Left cardiac atrium (tissue), 4 donors: Measurements from ENCODE around the gene DDX55. TPM values are rescaled to one million over a fixed set of nuclear protein-coding genes. Genes with fewer than 3 reads are reported as not detected.
"Not testable (repeated sequence)": the region's sequence is repeated elsewhere in the genome, so short reads cannot be mapped to it uniquely, and the experiment has no call there.

Experiments used
- ATAC-seq, 2 donors: fragments of 200-7000 bp; cut with Tn5 transposase; one replicate each; pipeline ENCODE4 v1.9.1; 2020; ENCODE audit warnings: mild to moderate bottlenecking in 2 of 2, moderate library complexity in 2 of 2
- DNase-seq: peaks from one replicate; pipeline ENCODE4 v3.0.0-alpha.2; 2020
- intact Hi-C, 2 donors: fragments of 100-400 bp; cut with DNase I; formaldehyde crosslinking; loops; one replicate each; pipeline versions ENCODE4 v1.14.1 to v1.15.1; 2022 to 2023
- total RNA-seq, 2 donors: library from RNA; stranded (reverse); fragmentation: NEBNext Ultra II Directional; extraction: Animal tissue kit (Norgen Biotek cat#: 25700); gene quantifications; one replicate each; pipeline ENCODE4 v1.2.1, GENCODE V29; 2021
- donor health status: DM: no; HTN: yes; CAD: no.
- donor health status: DM: no; HTN: yes; CAD: no; lungs with severe emphysema.
- donor health status: DM: yes; HTN: yes; CAD: no.
- donor health status: Dilated cardiomyopathy.

The DDX55 gene
- total RNA-seq, 2 donors from 2014 or later, result 8.1 to 8.5 TPM

GRCh38 chr12:123603495-123603894 is 1.6 kb downstream of the DDX55 start:
- intact Hi-C loops, ATAC-seq: not testable (repeated sequence)

GRCh38 chr12:123607756-123608155 is 5.9 kb downstream of the DDX55 start:
- DNase-seq, result no peak
- no peak for ATAC-seq
- intact Hi-C loops, result no loop called here

More at GRCh38 chr12:123603495-123603894, 1.6 kb downstream of the DDX55 start:
- DNase-seq, result not testable (repeated sequence)

- intact Hi-C loops, result no loop called here
Observed at GRCh38 chr12:123608182-123608581, 6.3 kb downstream of the DDX55 start.

GRCh38 chr12:123614110-123614509 is 12.2 kb downstream of the DDX55 start:
- intact Hi-C loops, result no loop called here
- no peak for ATAC-seq
- no peak for DNase-seq

More at GRCh38 chr12:123608182-123608581, 6.3 kb downstream of the DDX55 start:
- no peak for ATAC-seq
- DNase-seq, result no peak

- ATAC-seq (peak; percentile 70 to 73), DNase-seq (peak; percentile 42)
Observed at GRCh38 chr12:123614531-123614930, 12.6 kb downstream of the DDX55 start.

GRCh38 chr12:123617144-123617543 is 15.2 kb downstream of the DDX55 start:
- intact Hi-C loops, result no loop called here
- no peak for DNase-seq
- no peak for ATAC-seq

More at GRCh38 chr12:123614531-123614930, 12.6 kb downstream of the DDX55 start:
- intact Hi-C loops, result no loop called here

- DNase-seq, result no peak
- intact Hi-C loops, result no loop called here
- no peak for ATAC-seq
Observed at GRCh38 chr12:123617580-123617979, 15.7 kb downstream of the DDX55 start.

GRCh38 chr12:123621101-123621500 is 19.2 kb downstream of the DDX55 start:
- ATAC-seq (no peak), DNase-seq (no peak)
- intact Hi-C loops, result no loop called here

- DNase-seq, result no peak
- intact Hi-C loops, result no loop called here
- no peak for ATAC-seq
Observed at GRCh38 chr12:123621619-123622530, 20.0 kb downstream of the DDX55 start.

- intact Hi-C loops, result no loop called here
- DNase-seq (peak; percentile 97), ATAC-seq (peak; percentile 99 to 100)
Observed at GRCh38 chr12:123633379-123634141, 31.7 kb downstream of the DDX55 start, which contains the start of the genes EIF2B1 and GTF2H3. Gene EIF2B1, minus strand, starts transcription at chr12:123633686. Its CDS starts 129 bp downstream, at chr12:123633557. Gene GTF2H3, plus strand, starts transcription at chr12:123633829. Its CDS starts 31 bp downstream, at chr12:123633860.

GRCh38 chr12:123634142-123634561 is 32.3 kb downstream of the DDX55 start:
- ATAC-seq (no peak), DNase-seq (no peak)
- intact Hi-C loops, result no loop called here

GRCh38 chr12:123643911-123644310 is 42.0 kb downstream of the DDX55 start:
- intact Hi-C loops, result no loop called here

GRCh38 chr12:123645380-123645779 is 43.5 kb downstream of the DDX55 start:
- ATAC-seq, result no peak
- intact Hi-C loops, result no loop called here
- no peak for DNase-seq

More at GRCh38 chr12:123643911-123644310, 42.0 kb downstream of the DDX55 start:
- ATAC-seq (no peak), DNase-seq (no peak)

GRCh38 chr12:123645878-123646277 is 44.0 kb downstream of the DDX55 start:
- no peak for ATAC-seq
- intact Hi-C loops, result no loop called here
- DNase-seq, result no peak

- ATAC-seq (no peak), DNase-seq (no peak)
- intact Hi-C loops, result no loop called here
Observed at GRCh38 chr12:123648401-123648800, 46.5 kb downstream of the DDX55 start.

- intact Hi-C loops, result no loop called here
- no peak for DNase-seq
- no peak for ATAC-seq
Observed at GRCh38 chr12:123654129-123654701, 52.3 kb downstream of the DDX55 start.

- peak; percentile 53 for DNase-seq
- intact Hi-C loops, result no loop called here
- ATAC-seq, result peak; percentile 90 to 92
Observed at GRCh38 chr12:123655420-123655819, 53.5 kb downstream of the DDX55 start.

- no peak for DNase-seq
- peak in 1 of 2 donors; percentile 38 for ATAC-seq
- intact Hi-C loops, result no loop called here
Observed at GRCh38 chr12:123656392-123656791, 54.5 kb downstream of the DDX55 start.

GRCh38 chr12:123657211-123657610 is 55.3 kb downstream of the DDX55 start:
- ATAC-seq (no peak), DNase-seq (no peak)
- intact Hi-C loops, result no loop called here
